HepG2 (cell line): Measurements from ENCODE around the gene DHH. TPM values are rescaled to one million over a fixed set of nuclear protein-coding genes. Genes with fewer than 3 reads are reported as not detected.

Experiments
- KDM5A ChIP-seq: fragments of 200-600 bp; sonication (generic); IDR thresholded peaks from 2 replicates; pipeline ENCODE4 v1.7.0; 2018; ENCODE audit warnings: antibody characterized with exemption, mild to moderate bottlenecking, low read length, borderline replicate concordance
- MIER3 ChIP-seq: IDR thresholded peaks from 2 replicates; pipeline ENCODE4 v1.6.1; 2016; ENCODE audit warnings: missing compliant biosample characterization, borderline replicate concordance
- NR2C2 ChIP-seq: sonication (generic); formaldehyde crosslinking; IDR thresholded peaks from 2 replicates; pipeline ENCODE4 v1.4.0; 2020; ENCODE audit warnings: missing genetic modification reagents, mild to moderate bottlenecking, moderate library complexity, borderline replicate concordance
- NR3C1 ChIP-seq: sonication (generic); formaldehyde crosslinking; IDR thresholded peaks from 2 replicates; pipeline ENCODE4 v1.4.0; 2020; ENCODE audit warnings: missing genetic modification reagents
- ZBTB42 ChIP-seq: sonication (generic); formaldehyde crosslinking; IDR thresholded peaks from 2 replicates; pipeline ENCODE4 v1.5.0; 2020; ENCODE audit warnings: mild to moderate bottlenecking, missing genetic modification reagents
- ZBTB7B ChIP-seq: sonication (generic); formaldehyde crosslinking; IDR thresholded peaks from 2 replicates; pipeline ENCODE4 v1.4.0; 2020; ENCODE audit warnings: missing genetic modification reagents
- ZNF234 ChIP-seq: sonication (generic); formaldehyde crosslinking; conservative IDR thresholded peaks from 2 replicates; pipeline ENCODE4 v1.5.1; 2020; ENCODE audit warnings: mild to moderate bottlenecking, missing genetic modification reagents
- ZNF777 ChIP-seq: sonication (generic); formaldehyde crosslinking; IDR thresholded peaks from 2 replicates; pipeline ENCODE4 v1.4.0; 2020; ENCODE audit warnings: missing genetic modification reagents
- ZNF883 ChIP-seq: sonication (generic); formaldehyde crosslinking; IDR thresholded peaks from 2 replicates; pipeline ENCODE4 v1.5.1; 2020; ENCODE audit warnings: mild to moderate bottlenecking, missing genetic modification reagents; ENCODE audit errors: not compliant biosample characterization
- ZSCAN9 ChIP-seq: IDR thresholded peaks from 2 replicates; pipeline ENCODE4 v1.6.1; 2016; ENCODE audit warnings: borderline replicate concordance
- polyA plus RNA-seq, 8 experiments: library from polyadenylated mRNA; depleted of rRNA in 3 of 8; stranded (reverse) in 7 of 8; unstranded in 1 of 8; fragments of >200 nt; fragmentation: Illumina TruSeq in 4 of 8; extraction: Trizol in 4 of 8; gene quantifications; 2 replicates each; pipeline versions ENCODE4 v1.2.1 to v1.2.3, GENCODE V29; 2011 to 2016; ENCODE audit warnings: low read depth in 4 of 8, missing spikeins in 1 of 8, mixed read lengths in 1 of 8; ENCODE audit not compliant: insufficient read depth in 1 of 8
- total RNA-seq, 5 experiments: library from RNA; depleted of rRNA; stranded (reverse); fragments of >200 nt; fragmentation: Illumina TruSeq; extraction: Trizol; gene quantifications; 2 replicates each; pipeline ENCODE4 v1.2.3, GENCODE V29; 2016; ENCODE audit warnings: low read depth in 1 of 5
- TF ChIP-seq, protein P1 (sequence below): sonication (generic); formaldehyde crosslinking; IDR thresholded peaks from 2 replicates; pipeline ENCODE4 v1.4.0; 2020; ENCODE audit warnings: mild to moderate bottlenecking, missing genetic modification reagents
- TF ChIP-seq, protein P2 (sequence below): sonication (generic); formaldehyde crosslinking; conservative IDR thresholded peaks from 2 replicates; pipeline ENCODE4 v1.4.0; 2020; ENCODE audit warnings: missing genetic modification reagents
- TF ChIP-seq, protein P3 (sequence below), 2 experiments: sonication (generic) in 1 of 2; formaldehyde crosslinking in 1 of 2; IDR thresholded peaks; 2 replicates each; pipeline versions ENCODE4 v1.4.0 to v1.6.1; 2018 to 2020; ENCODE audit warnings: missing genetic modification reagents in 2 of 2, borderline replicate concordance in 1 of 2, low read depth in 1 of 2, mild to moderate bottlenecking in 1 of 2, missing biosample characterization in 1 of 2
- TF ChIP-seq, protein P4 (sequence below): sonication (generic); formaldehyde crosslinking; IDR thresholded peaks from 2 replicates; pipeline ENCODE4 v1.5.1; 2020; ENCODE audit warnings: missing genetic modification reagents, mild to moderate bottlenecking, borderline replicate concordance

The DHH gene
- total and polyA plus RNA-seq, 2 of the 13 experiments (the other 11 are each of a cell fraction or from before 2014, with no cell fraction given), result not detected

DNA sequence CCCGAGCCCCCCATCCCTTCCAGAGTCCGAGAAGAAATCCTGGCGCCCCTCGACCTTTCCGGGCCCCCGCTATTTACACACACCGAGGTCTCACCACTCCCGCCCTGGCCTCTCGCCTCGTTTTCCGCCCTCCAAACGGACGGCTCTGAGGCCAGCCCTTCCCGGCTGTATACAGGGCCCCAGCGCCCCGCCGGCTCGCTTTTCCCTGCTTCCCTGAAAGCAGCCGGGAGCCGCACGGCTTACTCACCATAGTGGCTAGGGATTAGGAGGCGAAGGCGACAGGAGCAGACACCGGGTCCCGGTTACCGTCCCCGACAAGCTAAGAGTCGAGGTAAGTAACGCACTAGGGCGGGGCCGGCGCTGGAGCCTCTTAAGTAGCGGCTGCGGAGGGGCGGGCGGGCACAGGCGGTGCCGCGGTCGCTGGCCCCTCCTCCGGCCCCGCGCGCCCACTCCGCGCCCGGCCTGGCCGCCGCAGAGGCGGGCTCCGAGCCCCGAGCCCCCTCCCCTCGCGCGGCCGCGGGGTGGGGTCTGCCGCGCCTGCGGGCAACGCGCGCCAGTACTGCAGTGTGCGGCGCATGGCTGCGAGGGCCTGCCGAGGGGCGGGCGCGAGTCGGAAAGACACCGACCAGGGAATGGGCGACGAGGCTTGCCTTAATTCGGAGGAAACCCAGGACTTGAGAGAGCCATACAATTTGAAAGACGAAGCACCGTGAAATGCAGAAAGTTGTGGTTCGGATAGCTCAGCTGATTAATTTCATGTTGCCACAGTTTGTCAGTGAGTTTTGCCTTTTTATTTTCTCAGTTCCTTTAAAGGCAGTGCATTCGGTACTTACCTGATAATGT lies 36.7 kb upstream of the DHH start, which contains the start of gene TUBA1B (continued):
- TF ChIP-seq ZNF777 (CRISPR knock-in tag) (peak; percentile 39), NR2C2 (no peak), ZBTB42 (CRISPR knock-in tag) (peak; percentile 55), ZNF883 (CRISPR knock-in tag) (no peak), ZNF234 (peak; percentile 75), MIER3 (CRISPR knock-in tag) (peak; percentile 38; the same call in 1 of the 2 replicates), KDM5A (0 out of 2 replicates have a peak, but pooled peaks have one; percentile 27), ZSCAN9 (CRISPR knock-in tag) (peak; percentile 41), ZBTB7B (CRISPR knock-in tag) (no peak; the same call in 1 of the 2 replicates), NR3C1 (no peak)
- TF ChIP-seq, protein P1, sequence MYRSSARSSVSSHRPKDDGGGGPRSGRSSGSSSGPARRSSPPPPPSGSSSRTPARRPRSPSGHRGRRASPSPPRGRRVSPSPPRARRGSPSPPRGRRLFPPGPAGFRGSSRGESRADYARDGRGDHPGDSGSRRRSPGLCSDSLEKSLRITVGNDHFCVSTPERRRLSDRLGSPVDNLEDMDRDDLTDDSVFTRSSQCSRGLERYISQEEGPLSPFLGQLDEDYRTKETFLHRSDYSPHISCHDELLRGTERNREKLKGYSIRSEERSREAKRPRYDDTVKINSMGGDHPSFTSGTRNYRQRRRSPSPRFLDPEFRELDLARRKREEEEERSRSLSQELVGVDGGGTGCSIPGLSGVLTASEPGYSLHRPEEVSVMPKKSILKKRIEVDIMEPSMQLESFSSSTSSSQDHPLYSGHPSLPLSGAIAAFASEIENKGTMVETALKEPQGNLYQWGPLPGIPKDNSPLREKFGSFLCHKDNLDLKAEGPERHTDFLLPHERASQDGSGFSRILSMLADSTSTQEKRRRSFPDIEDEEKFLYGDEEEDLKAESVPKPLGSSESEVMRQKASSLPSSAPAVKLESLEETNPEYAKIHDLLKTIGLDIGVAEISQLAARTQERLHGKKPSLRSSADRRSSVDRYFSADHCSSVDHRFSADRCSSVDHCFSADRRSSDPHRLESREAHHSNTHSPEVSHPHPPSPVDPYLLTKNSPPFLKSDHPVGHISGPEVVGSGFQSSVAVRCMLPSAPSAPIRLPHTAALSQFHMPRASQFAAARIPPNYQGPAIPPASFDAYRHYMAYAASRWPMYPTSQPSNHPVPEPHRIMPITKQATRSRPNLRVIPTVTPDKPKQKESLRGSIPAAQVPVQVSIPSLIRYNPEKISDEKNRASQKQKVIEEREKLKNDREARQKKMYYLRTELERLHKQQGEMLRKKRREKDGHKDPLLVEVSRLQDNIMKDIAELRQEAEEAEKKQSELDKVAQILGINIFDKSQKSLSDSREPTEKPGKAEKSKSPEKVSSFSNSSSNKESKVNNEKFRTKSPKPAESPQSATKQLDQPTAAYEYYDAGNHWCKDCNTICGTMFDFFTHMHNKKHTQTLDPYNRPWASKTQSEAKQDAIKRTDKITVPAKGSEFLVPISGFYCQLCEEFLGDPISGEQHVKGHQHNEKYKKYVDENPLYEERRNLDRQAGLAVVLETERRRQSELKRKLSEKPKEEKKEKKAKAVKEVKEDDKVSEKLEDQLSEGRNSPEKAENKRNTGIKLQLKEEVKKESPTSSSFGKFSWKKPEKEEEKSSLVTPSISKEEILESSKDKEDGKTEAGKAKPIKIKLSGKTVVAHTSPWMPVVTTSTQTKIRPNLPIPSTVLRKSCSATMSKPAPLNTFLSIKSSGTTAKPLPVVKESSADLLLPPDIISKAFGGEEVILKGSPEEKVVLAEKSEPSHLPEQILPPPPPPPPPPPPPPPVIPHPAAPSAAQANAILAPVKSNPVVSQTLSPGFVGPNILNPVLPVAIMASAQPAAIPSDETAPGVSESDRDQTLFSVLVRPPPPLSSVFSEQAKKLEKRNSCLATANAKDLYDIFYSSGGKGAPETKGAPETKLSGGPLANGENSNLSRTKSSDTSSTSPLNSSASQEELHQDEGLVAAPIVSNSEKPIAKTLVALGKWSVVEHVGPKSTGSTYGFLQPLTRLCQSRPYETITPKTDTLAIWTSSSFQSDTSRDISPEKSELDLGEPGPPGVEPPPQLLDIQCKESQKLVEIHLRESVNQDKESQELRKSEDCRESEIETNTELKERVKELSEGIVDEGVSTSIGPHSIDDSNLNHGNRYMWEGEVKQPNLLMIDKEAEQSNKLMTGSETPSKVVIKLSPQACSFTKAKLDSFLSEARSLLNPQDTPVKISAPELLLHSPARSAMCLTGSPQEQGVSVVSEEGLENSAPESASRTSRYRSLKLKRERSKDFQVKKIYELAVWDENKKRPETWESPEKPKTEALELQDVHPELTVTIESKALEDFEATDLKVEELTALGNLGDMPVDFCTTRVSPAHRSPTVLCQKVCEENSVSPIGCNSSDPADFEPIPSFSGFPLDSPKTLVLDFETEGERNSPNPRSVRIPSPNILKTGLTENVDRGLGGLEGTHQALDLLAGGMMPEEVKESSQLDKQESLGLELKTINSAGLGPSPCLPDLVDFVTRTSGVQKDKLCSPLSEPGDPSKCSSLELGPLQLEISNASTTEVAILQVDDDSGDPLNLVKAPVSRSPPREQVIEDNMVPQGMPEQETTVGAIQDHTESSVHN, result no peak
- TF ChIP-seq, protein P2, sequence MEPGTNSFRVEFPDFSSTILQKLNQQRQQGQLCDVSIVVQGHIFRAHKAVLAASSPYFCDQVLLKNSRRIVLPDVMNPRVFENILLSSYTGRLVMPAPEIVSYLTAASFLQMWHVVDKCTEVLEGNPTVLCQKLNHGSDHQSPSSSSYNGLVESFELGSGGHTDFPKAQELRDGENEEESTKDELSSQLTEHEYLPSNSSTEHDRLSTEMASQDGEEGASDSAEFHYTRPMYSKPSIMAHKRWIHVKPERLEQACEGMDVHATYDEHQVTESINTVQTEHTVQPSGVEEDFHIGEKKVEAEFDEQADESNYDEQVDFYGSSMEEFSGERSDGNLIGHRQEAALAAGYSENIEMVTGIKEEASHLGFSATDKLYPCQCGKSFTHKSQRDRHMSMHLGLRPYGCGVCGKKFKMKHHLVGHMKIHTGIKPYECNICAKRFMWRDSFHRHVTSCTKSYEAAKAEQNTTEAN (CRISPR knock-in tag), result 0 out of 2 replicates have a peak, but pooled peaks have one; percentile 61
- TF ChIP-seq, protein P3, sequence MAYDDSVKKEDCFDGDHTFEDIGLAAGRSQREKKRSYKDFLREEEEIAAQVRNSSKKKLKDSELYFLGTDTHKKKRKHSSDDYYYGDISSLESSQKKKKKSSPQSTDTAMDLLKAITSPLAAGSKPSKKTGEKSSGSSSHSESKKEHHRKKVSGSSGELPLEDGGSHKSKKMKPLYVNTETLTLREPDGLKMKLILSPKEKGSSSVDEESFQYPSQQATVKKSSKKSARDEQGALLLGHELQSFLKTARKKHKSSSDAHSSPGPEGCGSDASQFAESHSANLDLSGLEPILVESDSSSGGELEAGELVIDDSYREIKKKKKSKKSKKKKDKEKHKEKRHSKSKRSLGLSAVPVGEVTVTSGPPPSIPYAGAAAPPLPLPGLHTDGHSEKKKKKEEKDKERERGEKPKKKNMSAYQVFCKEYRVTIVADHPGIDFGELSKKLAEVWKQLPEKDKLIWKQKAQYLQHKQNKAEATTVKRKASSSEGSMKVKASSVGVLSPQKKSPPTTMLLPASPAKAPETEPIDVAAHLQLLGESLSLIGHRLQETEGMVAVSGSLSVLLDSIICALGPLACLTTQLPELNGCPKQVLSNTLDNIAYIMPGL (CRISPR knock-in tag; IDR thresholded peaks at IDR 0.05; ENCODE audit: borderline replicate concordance in 1 of 2, low read depth in 1 of 2), result peak in 1 of 2 experiments; percentile 47; a peak in 2 of 4 replicates
- TF ChIP-seq, protein P4, sequence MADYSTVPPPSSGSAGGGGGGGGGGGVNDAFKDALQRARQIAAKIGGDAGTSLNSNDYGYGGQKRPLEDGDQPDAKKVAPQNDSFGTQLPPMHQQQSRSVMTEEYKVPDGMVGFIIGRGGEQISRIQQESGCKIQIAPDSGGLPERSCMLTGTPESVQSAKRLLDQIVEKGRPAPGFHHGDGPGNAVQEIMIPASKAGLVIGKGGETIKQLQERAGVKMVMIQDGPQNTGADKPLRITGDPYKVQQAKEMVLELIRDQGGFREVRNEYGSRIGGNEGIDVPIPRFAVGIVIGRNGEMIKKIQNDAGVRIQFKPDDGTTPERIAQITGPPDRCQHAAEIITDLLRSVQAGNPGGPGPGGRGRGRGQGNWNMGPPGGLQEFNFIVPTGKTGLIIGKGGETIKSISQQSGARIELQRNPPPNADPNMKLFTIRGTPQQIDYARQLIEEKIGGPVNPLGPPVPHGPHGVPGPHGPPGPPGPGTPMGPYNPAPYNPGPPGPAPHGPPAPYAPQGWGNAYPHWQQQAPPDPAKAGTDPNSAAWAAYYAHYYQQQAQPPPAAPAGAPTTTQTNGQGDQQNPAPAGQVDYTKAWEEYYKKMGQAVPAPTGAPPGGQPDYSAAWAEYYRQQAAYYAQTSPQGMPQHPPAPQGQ (CRISPR knock-in tag), result no peak
